Loucy (cell line): ENCODE results near the gene RGS5.

Experiments used
- H2AFZ ChIP-seq: fragments of 200-600 bp; sonication (generic); 2 replicates; pipeline ENCODE4 v1.6.0; 2016; ENCODE audit warnings: antibody characterized with exemption, mild to moderate bottlenecking, low read length, moderate library complexity
- H3F3A ChIP-seq: fragments of 200-600 bp; 2 replicates; pipeline ENCODE4 v1.6.0; 2016; ENCODE audit warnings: antibody characterized with exemption, low read depth, mild to moderate bottlenecking
- H3K27me3 ChIP-seq: fragments of 200-600 bp; sonication (generic); 2 replicates; pipeline ENCODE4 v1.6.1; 2014; ENCODE audit warnings: low read length, mild to moderate bottlenecking; ENCODE audit not compliant: insufficient read depth, poor library complexity, severe bottlenecking
- H3K36me3 ChIP-seq: fragments of 200-600 bp; sonication (generic); 2 replicates; pipeline ENCODE4 v1.6.1; 2016; ENCODE audit warnings: low read length; ENCODE audit not compliant: insufficient read depth
- H3K4me1 ChIP-seq: fragments of 200-600 bp; sonication (generic); 2 replicates; pipeline ENCODE4 v1.5.1; 2014; ENCODE audit warnings: low read length, mild to moderate bottlenecking; ENCODE audit not compliant: insufficient read depth, poor library complexity, severe bottlenecking
- H3K4me2 ChIP-seq: fragments of 200-600 bp; sonication (generic); 2 replicates; pipeline ENCODE4 v1.6.0; 2014; ENCODE audit warnings: antibody characterized with exemption, low read length, low read depth, mild to moderate bottlenecking; ENCODE audit not compliant: poor library complexity, severe bottlenecking
- H3K4me3 ChIP-seq: fragments of 200-600 bp; sonication (generic); 2 replicates; pipeline ENCODE4 v1.5.1; 2014; ENCODE audit warnings: low read length, mild to moderate bottlenecking, mixed read lengths; ENCODE audit not compliant: poor library complexity, severe bottlenecking
- H3K79me2 ChIP-seq: fragments of 200-600 bp; sonication (generic); 2 replicates; pipeline ENCODE4 v1.6.1; 2014; ENCODE audit warnings: low read length; ENCODE audit not compliant: insufficient read depth
- H3K9ac ChIP-seq: fragments of 200-600 bp; sonication (generic); 2 replicates; pipeline ENCODE4 v1.6.0; 2014; ENCODE audit warnings: mild to moderate bottlenecking, low read depth, low read length, moderate library complexity; ENCODE audit not compliant: poor library complexity, severe bottlenecking
- H3K9me2 ChIP-seq: fragments of 200-600 bp; sonication (generic); replicated peaks from 2 replicates; pipeline ENCODE4 v1.6.1; 2016; ENCODE audit warnings: low read depth, low read length, mixed read lengths
- H3K9me3 ChIP-seq: fragments of 200-600 bp; sonication (generic); 2 replicates; pipeline ENCODE4 v1.6.1; 2014; ENCODE audit warnings: mild to moderate bottlenecking, antibody characterized with exemption, low read length, low read depth; ENCODE audit not compliant: insufficient read depth
- H4K20me1 ChIP-seq: fragments of 200-600 bp; sonication (generic); 2 replicates; pipeline ENCODE4 v1.6.0; 2014; ENCODE audit warnings: antibody characterized with exemption, low read length, mild to moderate bottlenecking; ENCODE audit not compliant: insufficient read depth, poor library complexity, severe bottlenecking
- EZH2phosphoT487 ChIP-seq: fragments of 200-600 bp; IDR thresholded peaks from 2 replicates; pipeline ENCODE4 v1.6.1; 2018; ENCODE audit warnings: antibody characterized with exemption, mild to moderate bottlenecking, moderate library complexity, borderline replicate concordance
- TF ChIP-seq, protein P1 (sequence below): fragments of 200-600 bp; sonication (generic); conservative IDR thresholded peaks from 2 replicates; pipeline ENCODE4 v1.5.1; 2014; ENCODE audit warnings: mild to moderate bottlenecking, antibody characterized with exemption, low read length

The RGS5 gene

GRCh38 chr1:163187849-163188248 is 14.9 kb downstream of the RGS5 start:
- Histone ChIP-seq H3K4me3 (no peak overlapping the region), H3K27me3 (no peaks in the 10 kb centered on the region), H3F3A (no peaks in the 10 kb centered on the region), H3K36me3 (no peaks in the 10 kb centered on the region), H4K20me1 (no peaks in the 10 kb centered on the region), H2AFZ (no peak overlapping the region), H3K4me2 (no peak overlapping the region), H3K9ac (no peak overlapping the region), H3K9me2 (no peaks in the 10 kb centered on the region), H3K9me3 (no peaks in the 10 kb centered on the region), H3K4me1 (no peaks in the 10 kb centered on the region), H3K79me2 (no peaks in the 10 kb centered on the region)
- TF ChIP-seq EZH2phosphoT487 = no peak

- Histone ChIP-seq H4K20me1 (no peaks in the 10 kb centered on the region), H3K79me2 (no peaks in the 10 kb centered on the region), H3K9ac (no peak overlapping the region), H3K27me3 (no peaks in the 10 kb centered on the region), H3F3A (no peaks in the 10 kb centered on the region), H3K4me3 (no peak overlapping the region), H3K9me2 (no peaks in the 10 kb centered on the region), H3K4me2 (no peak overlapping the region), H2AFZ (no peak overlapping the region), H3K9me3 (no peaks in the 10 kb centered on the region), H3K4me1 (no peaks in the 10 kb centered on the region), H3K36me3 (no peaks in the 10 kb centered on the region)
- TF ChIP-seq EZH2phosphoT487 = no peak
- TF ChIP-seq, protein P1, sequence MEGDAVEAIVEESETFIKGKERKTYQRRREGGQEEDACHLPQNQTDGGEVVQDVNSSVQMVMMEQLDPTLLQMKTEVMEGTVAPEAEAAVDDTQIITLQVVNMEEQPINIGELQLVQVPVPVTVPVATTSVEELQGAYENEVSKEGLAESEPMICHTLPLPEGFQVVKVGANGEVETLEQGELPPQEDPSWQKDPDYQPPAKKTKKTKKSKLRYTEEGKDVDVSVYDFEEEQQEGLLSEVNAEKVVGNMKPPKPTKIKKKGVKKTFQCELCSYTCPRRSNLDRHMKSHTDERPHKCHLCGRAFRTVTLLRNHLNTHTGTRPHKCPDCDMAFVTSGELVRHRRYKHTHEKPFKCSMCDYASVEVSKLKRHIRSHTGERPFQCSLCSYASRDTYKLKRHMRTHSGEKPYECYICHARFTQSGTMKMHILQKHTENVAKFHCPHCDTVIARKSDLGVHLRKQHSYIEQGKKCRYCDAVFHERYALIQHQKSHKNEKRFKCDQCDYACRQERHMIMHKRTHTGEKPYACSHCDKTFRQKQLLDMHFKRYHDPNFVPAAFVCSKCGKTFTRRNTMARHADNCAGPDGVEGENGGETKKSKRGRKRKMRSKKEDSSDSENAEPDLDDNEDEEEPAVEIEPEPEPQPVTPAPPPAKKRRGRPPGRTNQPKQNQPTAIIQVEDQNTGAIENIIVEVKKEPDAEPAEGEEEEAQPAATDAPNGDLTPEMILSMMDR = no peak
Measured at GRCh38 chr1:163186862-163187261, 15.9 kb downstream of the RGS5 start.

DNA sequence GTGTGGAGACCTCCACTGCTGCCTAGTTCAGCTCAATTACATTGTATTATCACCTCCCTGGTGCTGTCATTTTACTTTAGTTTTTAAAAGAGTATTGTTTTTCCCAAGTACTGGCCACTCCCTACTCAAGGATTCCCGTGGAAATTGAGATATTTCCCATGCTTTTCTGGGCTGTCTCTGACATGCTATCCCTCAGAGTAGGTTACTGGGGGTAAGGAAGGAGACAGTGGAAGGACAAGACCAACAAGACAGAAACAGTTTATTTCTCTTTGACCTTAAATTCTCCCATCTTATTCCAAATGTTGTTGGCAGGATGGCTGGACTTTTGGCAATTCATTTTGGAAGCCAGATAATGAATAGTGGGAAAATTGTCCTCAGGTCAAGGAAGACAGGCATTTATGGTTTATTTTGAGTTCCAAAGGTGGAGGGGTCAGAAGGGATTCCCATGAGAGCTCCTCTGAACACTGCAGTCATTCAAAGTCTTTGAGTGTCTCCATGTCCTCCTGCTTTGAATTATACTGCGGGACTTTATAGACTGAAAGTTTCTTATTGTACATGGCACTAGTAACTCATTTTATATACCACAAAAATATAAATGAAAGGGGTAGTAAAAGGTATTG is 20.3 kb downstream of the RGS5 start:
- Histone ChIP-seq H2AFZ (no peak overlapping the region), H3K79me2 (no peaks in the 10 kb centered on the region), H3K4me2 (no peak overlapping the region), H3K4me1 (no peaks in the 10 kb centered on the region), H3K36me3 (no peaks in the 10 kb centered on the region), H3K27me3 (no peaks in the 10 kb centered on the region), H3F3A (no peaks in the 10 kb centered on the region), H3K9me2 (no peaks in the 10 kb centered on the region), H3K9me3 (no peaks in the 10 kb centered on the region), H4K20me1 (no peaks in the 10 kb centered on the region), H3K9ac (no peak overlapping the region), H3K4me3 (no peak overlapping the region)
- TF ChIP-seq EZH2phosphoT487 = no peak
- TF ChIP-seq, protein P1 = no peak

- H3K9ac ChIP-seq = no peak overlapping the region
- no peak overlapping the region for H2AFZ ChIP-seq
- no peak overlapping the region for H3K4me2 ChIP-seq
- H3K36me3 ChIP-seq = no peaks in the 10 kb centered on the region
- H4K20me1 ChIP-seq = no peaks in the 10 kb centered on the region
- H3K4me3 ChIP-seq = no peak overlapping the region
- H3K9me3 ChIP-seq = no peaks in the 10 kb centered on the region
- no peak for TF ChIP-seq EZH2phosphoT487
- TF ChIP-seq, protein P1 = no peak
- no peaks in the 10 kb centered on the region for H3K27me3 ChIP-seq
- no peaks in the 10 kb centered on the region for H3F3A ChIP-seq
- no peaks in the 10 kb centered on the region for H3K4me1 ChIP-seq
- no peaks in the 10 kb centered on the region for H3K9me2 ChIP-seq
- no peaks in the 10 kb centered on the region for H3K79me2 ChIP-seq
Measured at GRCh38 chr1:163178628-163179027, 24.1 kb downstream of the RGS5 start.
